Epithelial cell of prostate (primary cell): Measurements from ENCODE around the gene SERGEF.
A peak's percentile ranks its signal among the peaks of the same experiment; 100 is the strongest.
"Not testable (repeated sequence)": the region's sequence is repeated elsewhere in the genome, so short reads cannot be mapped to it uniquely, and the experiment has no call there.

Experiments used
- DNase-seq: peaks from one replicate; pipeline ENCODE4 v3.0.0-alpha.2; 2011; ENCODE audit warnings: low read depth, low spot score
- H3K27ac ChIP-seq: fragments of 450-650 bp; 2 replicates; pipeline ENCODE4 v1.5.1; 2017; ENCODE audit warnings: mild to moderate bottlenecking

The SERGEF gene

GRCh38 chr11:17918049-17918605, 94.7 kb downstream of the SERGEF start:
- DNase-seq = no peak
- peak overlapping the region; percentile 28 for H3K27ac ChIP-seq

- DNase-seq = peak; percentile 18
- peak overlapping the region; percentile 28 for H3K27ac ChIP-seq
Measured at GRCh38 chr11:17917556-17917955, 95.3 kb downstream of the SERGEF start.

GRCh38 chr11:17915500-17916143, 97.2 kb downstream of the SERGEF start:
- no peak for DNase-seq
- H3K27ac ChIP-seq = no peak overlapping the region

- DNase-seq = no peak
- no peak overlapping the region for H3K27ac ChIP-seq
Measured at GRCh38 chr11:17914957-17915356, 97.9 kb downstream of the SERGEF start.

DNA sequence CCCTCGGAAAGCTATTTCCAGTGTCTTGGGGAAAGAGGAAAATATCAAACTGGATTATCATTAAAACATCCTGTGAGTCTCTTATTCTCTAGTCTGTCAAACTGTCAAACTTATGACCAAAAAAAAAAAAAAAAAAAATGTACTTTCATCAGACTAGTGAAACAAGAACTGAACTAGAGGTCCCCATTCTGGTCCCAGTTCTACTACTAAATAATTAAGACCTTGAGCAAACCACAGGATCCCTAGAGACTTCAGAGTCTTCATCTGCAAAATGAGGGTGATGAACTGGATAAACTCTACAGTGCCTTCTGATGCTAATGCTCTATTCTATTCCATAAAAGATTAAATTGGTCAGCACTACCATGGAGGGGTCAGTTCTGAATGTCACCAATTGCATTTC, 105.8 kb downstream of the SERGEF start:
- H3K27ac ChIP-seq = no peak overlapping the region
- no peak for DNase-seq

- H3K27ac ChIP-seq = no peak overlapping the region
- no peak for DNase-seq
Measured at GRCh38 chr11:17906436-17906835, 106.4 kb downstream of the SERGEF start.

DNA sequence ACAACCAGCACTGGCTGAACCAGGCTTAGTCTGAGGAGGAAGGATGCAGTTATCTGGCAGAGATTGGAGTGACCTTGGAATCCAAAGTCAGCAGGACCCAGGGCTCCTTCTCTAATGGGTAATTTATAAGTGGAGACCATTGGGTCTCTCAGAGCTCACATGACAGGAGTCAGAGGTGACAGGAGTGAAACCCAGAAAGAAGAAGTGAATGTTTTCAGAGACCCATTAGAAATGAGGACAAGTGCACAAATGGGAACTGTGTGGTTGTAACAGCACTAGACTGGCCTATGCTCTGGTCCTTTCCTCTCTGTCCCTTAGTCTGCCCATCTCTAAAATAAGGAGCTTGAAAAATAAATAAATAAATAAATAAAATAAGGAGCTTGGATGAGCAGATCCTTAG, 107.4 kb downstream of the SERGEF start:
- H3K27ac ChIP-seq = no peak overlapping the region
- no peak for DNase-seq

GRCh38 chr11:17901481-17901880, 111.4 kb downstream of the SERGEF start:
- H3K27ac ChIP-seq = no peak overlapping the region
- DNase-seq = no peak

DNA sequence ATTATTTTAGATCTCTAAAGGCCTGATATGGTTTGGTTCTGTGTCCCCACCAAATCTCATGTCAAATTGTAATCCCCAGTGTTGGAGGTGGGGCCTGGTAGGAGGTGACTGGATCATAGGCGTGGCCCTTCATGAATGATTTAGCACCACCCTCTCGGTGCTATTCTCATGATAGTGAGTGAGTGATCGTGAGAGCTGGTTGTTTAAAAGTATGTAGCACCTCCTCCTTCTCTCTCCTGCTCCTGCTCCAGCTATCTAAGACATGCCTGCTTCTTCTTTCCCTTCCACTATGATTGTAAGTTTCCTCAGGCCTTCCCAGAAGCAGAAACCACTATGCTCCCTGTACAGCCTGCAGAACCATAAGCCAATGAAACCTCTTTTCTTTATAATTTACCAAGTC, 114.1 kb downstream of the SERGEF start:
- no peak overlapping the region for H3K27ac ChIP-seq
- DNase-seq = no peak

DNA sequence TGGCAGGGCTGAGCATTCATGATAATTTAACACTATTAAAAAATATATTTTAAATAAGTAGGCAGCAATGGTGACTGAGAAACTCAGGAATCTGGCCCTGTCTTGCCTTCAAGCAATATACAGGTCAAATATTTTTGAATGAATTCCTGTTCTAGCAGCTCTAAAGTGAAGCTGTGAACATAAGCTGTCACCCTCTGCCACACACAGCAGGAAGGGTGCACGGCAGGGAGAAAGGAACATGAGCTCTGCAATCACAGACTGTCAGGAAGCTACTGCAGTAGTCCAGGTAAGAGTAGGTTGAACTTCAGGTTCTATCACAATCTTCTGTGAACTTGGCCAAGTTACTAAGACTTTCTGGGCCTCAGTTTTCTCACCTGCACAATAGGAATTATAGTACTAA, 114.8 kb downstream of the SERGEF start:
- H3K27ac ChIP-seq = no peak overlapping the region
- no peak for DNase-seq

DNA sequence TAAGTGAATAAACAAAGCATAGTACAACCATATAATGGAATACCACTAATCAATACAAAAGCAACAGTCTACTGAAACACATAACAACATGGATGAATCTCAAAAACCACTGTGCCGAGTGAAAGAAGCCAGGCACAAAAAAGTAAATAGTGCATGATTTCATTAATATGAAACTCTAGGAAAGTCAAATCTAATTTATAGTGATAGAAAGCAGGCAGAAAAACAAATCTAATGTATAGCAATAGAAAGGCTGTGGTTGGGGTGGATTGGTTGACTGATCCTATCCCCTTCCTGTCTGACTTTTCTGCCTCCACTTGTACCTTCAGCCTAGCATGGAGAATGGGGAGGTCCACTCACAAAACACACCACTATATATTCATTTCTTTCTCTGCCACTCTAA, 115.4 kb downstream of the SERGEF start:
- no peak for DNase-seq
- no peak overlapping the region for H3K27ac ChIP-seq

GRCh38 chr11:17896496-17897151, 116.2 kb downstream of the SERGEF start:
- not testable (repeated sequence) for H3K27ac ChIP-seq, DNase-seq

GRCh38 chr11:17894929-17895658, 117.8 kb downstream of the SERGEF start:
- DNase-seq = no peak
- H3K27ac ChIP-seq = no peak overlapping the region

DNA sequence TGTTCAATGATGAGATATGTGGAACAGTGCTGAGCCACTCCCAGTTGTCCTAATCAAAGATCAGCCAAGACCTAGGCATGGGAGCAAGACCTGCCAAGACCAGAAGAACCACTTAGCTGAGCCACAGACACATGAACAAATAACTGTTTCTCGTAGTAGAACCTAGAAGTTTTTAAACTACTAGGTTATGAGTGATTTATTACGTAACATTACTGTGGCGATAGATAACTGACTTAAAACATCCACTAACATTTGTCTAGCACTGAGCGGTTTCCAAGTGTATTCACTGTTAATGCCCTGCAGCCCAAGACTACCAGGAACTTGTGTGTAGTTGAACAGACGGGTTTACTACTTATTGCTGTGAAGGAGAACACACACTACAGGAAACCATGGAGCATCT, 120.4 kb downstream of the SERGEF start:
- no peak overlapping the region for H3K27ac ChIP-seq
- no peak for DNase-seq

- H3K27ac ChIP-seq = no peak overlapping the region
- no peak for DNase-seq
Measured at GRCh38 chr11:17890325-17890724, 122.5 kb downstream of the SERGEF start.

DNA sequence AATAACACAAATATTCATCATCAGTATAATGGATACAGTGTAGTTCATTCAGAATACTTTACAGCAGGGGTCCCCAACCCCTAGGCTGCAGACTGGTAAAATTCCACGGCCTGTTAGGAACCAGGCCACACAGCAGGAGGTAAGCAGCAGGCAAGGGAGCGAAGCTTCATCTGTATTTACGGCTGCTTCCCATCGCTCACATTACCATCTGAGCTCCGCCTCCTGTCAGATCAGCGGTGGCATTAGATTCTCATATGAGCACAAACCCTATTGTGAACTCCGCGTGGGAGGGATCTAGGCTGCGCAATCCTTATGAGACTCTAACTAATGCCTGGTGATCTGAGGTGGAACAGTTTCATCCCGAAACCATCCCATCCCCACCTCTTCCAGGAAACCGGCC, 125.1 kb downstream of the SERGEF start:
- H3K27ac ChIP-seq = no peak overlapping the region
- no peak for DNase-seq

DNA sequence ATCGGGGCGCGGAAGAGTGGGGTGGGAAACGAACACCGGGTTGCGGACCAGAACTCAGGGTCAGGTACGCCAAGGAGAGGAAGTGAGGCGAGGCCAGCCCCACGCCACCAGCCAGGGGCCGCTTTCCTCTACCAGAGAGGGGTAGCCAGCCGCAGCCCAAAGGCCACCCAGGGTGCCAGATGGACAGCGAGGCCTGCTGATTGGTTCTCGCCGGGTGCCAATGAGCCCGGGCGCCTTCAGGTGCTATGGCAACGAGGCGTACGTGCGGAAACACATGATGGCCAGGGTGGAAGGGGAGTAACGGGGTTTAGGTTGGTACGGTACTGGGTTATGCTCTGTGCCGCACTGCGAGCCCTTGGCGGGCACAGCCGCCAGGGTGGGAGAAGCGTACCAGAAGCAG, 128.9 kb downstream of the SERGEF start:
- DNase-seq = no peak
- no peak overlapping the region for H3K27ac ChIP-seq

DNA sequence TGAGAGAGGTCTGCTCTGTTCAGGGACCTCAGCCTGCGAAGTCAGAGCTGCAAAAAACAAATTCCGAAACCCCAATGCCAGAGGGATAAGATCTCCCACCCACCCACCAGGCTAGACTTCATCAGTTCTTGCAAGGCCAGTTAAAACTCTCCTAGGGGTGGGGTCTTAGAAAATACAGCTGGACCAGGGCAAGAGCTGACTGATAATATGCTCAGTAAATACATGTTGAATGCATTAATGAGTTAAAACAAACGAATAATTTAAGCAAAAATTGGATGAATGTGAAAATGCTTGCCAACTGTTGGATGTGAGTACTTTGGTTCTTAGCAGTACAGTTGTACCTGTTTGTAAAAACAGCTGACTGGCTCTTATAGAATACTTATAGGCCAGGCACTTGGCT, 129.8 kb downstream of the SERGEF start:
- no peak overlapping the region for H3K27ac ChIP-seq
- DNase-seq = no peak

- DNase-seq = no peak
- no peak overlapping the region for H3K27ac ChIP-seq
Measured at GRCh38 chr11:17878743-17879142, 134.1 kb downstream of the SERGEF start.

- no peak for DNase-seq
Measured at GRCh38 chr11:17877886-17878285, 135.0 kb downstream of the SERGEF start.

DNA sequence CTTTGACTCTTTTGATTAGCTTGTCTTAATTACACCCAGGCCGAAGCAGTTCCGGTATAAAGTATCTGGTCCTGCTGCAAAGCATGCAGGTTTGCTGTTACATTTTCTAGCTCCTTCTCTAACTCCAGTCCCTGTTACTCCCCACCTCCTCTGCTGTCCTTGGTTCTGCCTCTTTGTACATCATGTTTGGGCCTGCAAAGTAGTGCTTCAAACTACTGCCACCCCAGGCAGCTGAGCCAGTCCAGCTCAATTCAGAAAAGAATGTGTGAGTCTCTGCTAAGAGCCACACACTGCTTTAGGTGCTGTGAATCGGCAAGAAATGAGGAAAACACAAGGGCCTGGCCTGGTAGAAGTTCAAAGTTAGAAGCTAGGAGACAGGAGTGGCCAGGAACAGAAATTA, 136.0 kb downstream of the SERGEF start:
- DNase-seq = no peak
- H3K27ac ChIP-seq = no peak overlapping the region

More at GRCh38 chr11:17877886-17878285, 135.0 kb downstream of the SERGEF start:
- H3K27ac ChIP-seq = no peak overlapping the region
